ENCODE data around the gene RHOJ. TPM values are rescaled to one million over a fixed set of nuclear protein-coding genes. Genes with fewer than 3 reads are reported as not detected.

The RHOJ gene
- total RNA-seq, 2 donors from 2014 or later: not detected

- DNase-seq: no peak
- no peak overlapping the region for H3K4me3 Mint-ChIP-seq
- no peak overlapping the region for H3K27ac Mint-ChIP-seq
- Histone ChIP-seq H3K27me3 (ENCODE audit: control insufficient read depth, insufficient read depth, low read length, poor library complexity, severe bottlenecking) (no peaks in the 10 kb centered on the region), H3K4me1 (ENCODE audit: control insufficient read depth, insufficient read depth, low read length) (peaks cover 10% of the 10 kb centered on the region), H3K27ac (ENCODE audit: low read depth, low read length) (no peak overlapping the region), H3K4me3 (ENCODE audit: low read length) (no peak overlapping the region), H3K9me3 (ENCODE audit: control insufficient read depth, low read length) (no peaks in the 10 kb centered on the region), H3K36me3 (ENCODE audit: control insufficient read depth, insufficient read depth, low read length) (no peaks in the 10 kb centered on the region), H3K9ac (ENCODE audit: extremely low read depth, low read length, poor library complexity, severe bottlenecking) (no peak overlapping the region)
- no peaks in the 10 kb centered on the region for H3K36me3 Mint-ChIP-seq (ENCODE audit: low read depth)
- no peak for TF ChIP-seq CTCF (conservative IDR thresholded peaks at IDR 0.05)
- WGBS, 2 experiments (ENCODE audit: insufficient coverage in 1 of 2, insufficient read length in 1 of 2): 87 to 97% methylated on average over 8 of the region's 8 CpGs
- H3K4me1 Mint-ChIP-seq: peaks cover 17% of the 10 kb centered on the region
- no peaks in the 10 kb centered on the region for H3K27me3 Mint-ChIP-seq (ENCODE audit: insufficient read depth)
- no peaks in the 10 kb centered on the region for H3K9me3 Mint-ChIP-seq
These were observed 91.0 kb downstream of the RHOJ start for GRCh38 chr14:63295231-63295685.

- no peak for TF ChIP-seq CTCF (conservative IDR thresholded peaks at IDR 0.05)
- 96 to 98% methylated on average over 6 of the region's 6 CpGs for WGBS, 2 experiments (ENCODE audit: insufficient coverage in 1 of 2, insufficient read length in 1 of 2)
These were observed 91.9 kb downstream of the RHOJ start for GRCh38 chr14:63296060-63296563.

GRCh38 chr14:63297372-63298063 lies 93.3 kb downstream of the RHOJ start:
- no peak overlapping the region for H3K4me3 ChIP-seq (ENCODE audit: low read length)
- H3K27me3 ChIP-seq (ENCODE audit: control insufficient read depth, insufficient read depth, low read length, poor library complexity, severe bottlenecking): no peaks in the 10 kb centered on the region
- TF ChIP-seq CTCF (conservative IDR thresholded peaks at IDR 0.05): no peak
- Mint-ChIP-seq H3K4me1 (peaks cover 23% of the 10 kb centered on the region), H3K27me3 (ENCODE audit: insufficient read depth) (no peaks in the 10 kb centered on the region), H3K27ac (no peak overlapping the region), H3K9me3 (no peaks in the 10 kb centered on the region), H3K36me3 (ENCODE audit: low read depth) (no peaks in the 10 kb centered on the region), H3K4me3 (no peak overlapping the region)
- H3K9me3 ChIP-seq (ENCODE audit: control insufficient read depth, low read length): no peaks in the 10 kb centered on the region
- H3K4me1 ChIP-seq (ENCODE audit: control insufficient read depth, insufficient read depth, low read length): peaks cover 9% of the 10 kb centered on the region
- no peaks in the 10 kb centered on the region for H3K36me3 ChIP-seq (ENCODE audit: control insufficient read depth, insufficient read depth, low read length)
- H3K9ac ChIP-seq (ENCODE audit: extremely low read depth, low read length, poor library complexity, severe bottlenecking): no peak overlapping the region
- no peak overlapping the region for H3K27ac ChIP-seq (ENCODE audit: low read depth, low read length)
- WGBS, 2 experiments (ENCODE audit: insufficient coverage in 1 of 2, insufficient read length in 1 of 2): 80 to 92% methylated on average over 2 to 4 of the region's 4 CpGs
- no peak for DNase-seq

More at GRCh38 chr14:63296060-63296563, 91.9 kb downstream of the RHOJ start:
- Histone ChIP-seq H3K27ac (ENCODE audit: low read depth, low read length) (no peak overlapping the region), H3K9me3 (ENCODE audit: control insufficient read depth, low read length) (no peaks in the 10 kb centered on the region), H3K4me1 (ENCODE audit: control insufficient read depth, insufficient read depth, low read length) (peaks cover 5% of the 10 kb centered on the region), H3K4me3 (ENCODE audit: low read length) (no peak overlapping the region), H3K9ac (ENCODE audit: extremely low read depth, low read length, poor library complexity, severe bottlenecking) (no peak overlapping the region), H3K36me3 (ENCODE audit: control insufficient read depth, insufficient read depth, low read length) (no peaks in the 10 kb centered on the region), H3K27me3 (ENCODE audit: control insufficient read depth, insufficient read depth, low read length, poor library complexity, severe bottlenecking) (no peaks in the 10 kb centered on the region)
- no peaks in the 10 kb centered on the region for H3K36me3 Mint-ChIP-seq (ENCODE audit: low read depth)
- no peak for DNase-seq
- no peaks in the 10 kb centered on the region for H3K9me3 Mint-ChIP-seq
- no peaks in the 10 kb centered on the region for H3K27me3 Mint-ChIP-seq (ENCODE audit: insufficient read depth)
- peaks cover 13% of the 10 kb centered on the region for H3K4me1 Mint-ChIP-seq
- no peak overlapping the region for H3K27ac Mint-ChIP-seq
- H3K4me3 Mint-ChIP-seq: no peak overlapping the region
